Natural killer cell (primary cell): ENCODE data around the gene ZIM2. TPM values are rescaled to one million over a fixed set of nuclear protein-coding genes. Genes with fewer than 3 reads are reported as not detected.

ENCODE experiments used
- ATAC-seq, 3 donors: fragments of 150-1000 bp in 2 of 3; fragments of 200-7000 bp in 1 of 3; cut with Tn5 transposase; 1 replicate in 1 of 3; 2 replicates in 2 of 3; pipeline ENCODE4 v1.10.0; 2021; ENCODE audit warnings: mild to moderate bottlenecking in 2 of 3, moderate library complexity in 2 of 3
- DNase-seq, 2 donors: peaks; one replicate each; pipeline versions ENCODE4 v3.0.0 to v3.0.0-alpha.2; 2013 to 2021; ENCODE audit warnings: mixed read lengths in 1 of 2
- H3K27ac ChIP-seq: one replicate; pipeline ENCODE4 v1.5.1; 2013; ENCODE audit warnings: mild to moderate bottlenecking, low read length
- H3K27me3 ChIP-seq: one replicate; pipeline ENCODE4 v1.6.1; 2013; ENCODE audit warnings: low read length; ENCODE audit not compliant: control insufficient read depth, insufficient read depth
- H3K36me3 ChIP-seq: one replicate; pipeline ENCODE4 v1.6.1; 2013; ENCODE audit warnings: low read length; ENCODE audit not compliant: control insufficient read depth, insufficient read depth
- H3K4me1 ChIP-seq: one replicate; pipeline ENCODE4 v1.6.1; 2013; ENCODE audit warnings: low read length; ENCODE audit not compliant: control insufficient read depth, insufficient read depth
- H3K4me3 ChIP-seq: one replicate; pipeline ENCODE4 v1.5.1; 2013; ENCODE audit warnings: low read length
- H3K9me3 ChIP-seq: one replicate; pipeline ENCODE4 v1.6.1; 2013; ENCODE audit warnings: low read length; ENCODE audit not compliant: control insufficient read depth, insufficient read depth
- H3K27ac Mint-ChIP-seq, 2 donors: one replicate each; pipeline ENCODE4 v1.8.0; 2022; ENCODE audit warnings: mild to moderate bottlenecking in 2 of 2, mixed read lengths in 2 of 2, moderate library complexity in 1 of 2
- H3K27me3 Mint-ChIP-seq, 2 donors: one replicate each; pipeline ENCODE4 v1.8.0; 2022; ENCODE audit warnings: low read depth in 2 of 2, mixed read lengths in 2 of 2
- H3K36me3 Mint-ChIP-seq: one replicate; pipeline ENCODE4 v1.8.0; 2022; ENCODE audit warnings: mixed read lengths
- H3K4me1 Mint-ChIP-seq, 2 donors: one replicate each; pipeline ENCODE4 v1.8.0; 2022; ENCODE audit warnings: mixed read lengths in 2 of 2
- H3K4me3 Mint-ChIP-seq: one replicate; pipeline ENCODE4 v1.8.0; 2022; ENCODE audit warnings: mild to moderate bottlenecking, moderate library complexity, mixed read lengths
- H3K9me3 Mint-ChIP-seq, 2 donors: one replicate each; pipeline ENCODE4 v1.8.0; 2022; ENCODE audit warnings: mixed read lengths in 2 of 2
- WGBS: methylation state at CpG from one replicate; pipeline ENCODE4 v1.1.7; 2013; ENCODE audit warnings: missing lambda C conversion rate; ENCODE audit not compliant: insufficient coverage; 5-methylcytosine and 5-hydroxymethylcytosine counted together
- intact Hi-C: fragments of 100-400 bp; cut with micrococcal nuclease; formaldehyde crosslinking; loops from one replicate; pipeline ENCODE4 v1.14.2; 2022
- total RNA-seq, 4 donors: library from RNA; stranded (reverse); fragments of 120-200 nt in 1 of 4; gene quantifications; one replicate each; pipeline versions ENCODE4 v1.2.3 to v1.2.4, GENCODE V29; 2013 to 2022
- TF ChIP-seq, protein P1 (sequence below): fragments of 200-600 bp; IDR thresholded peaks from one replicate; pipeline ENCODE4 v1.8.0; 2022; ENCODE audit warnings: antibody characterized with exemption

The ZIM2 gene
- total RNA-seq, 3 donors from 2014 or later (not counting 1 experiment from before 2014, with no cell fraction given): not detected

DNA sequence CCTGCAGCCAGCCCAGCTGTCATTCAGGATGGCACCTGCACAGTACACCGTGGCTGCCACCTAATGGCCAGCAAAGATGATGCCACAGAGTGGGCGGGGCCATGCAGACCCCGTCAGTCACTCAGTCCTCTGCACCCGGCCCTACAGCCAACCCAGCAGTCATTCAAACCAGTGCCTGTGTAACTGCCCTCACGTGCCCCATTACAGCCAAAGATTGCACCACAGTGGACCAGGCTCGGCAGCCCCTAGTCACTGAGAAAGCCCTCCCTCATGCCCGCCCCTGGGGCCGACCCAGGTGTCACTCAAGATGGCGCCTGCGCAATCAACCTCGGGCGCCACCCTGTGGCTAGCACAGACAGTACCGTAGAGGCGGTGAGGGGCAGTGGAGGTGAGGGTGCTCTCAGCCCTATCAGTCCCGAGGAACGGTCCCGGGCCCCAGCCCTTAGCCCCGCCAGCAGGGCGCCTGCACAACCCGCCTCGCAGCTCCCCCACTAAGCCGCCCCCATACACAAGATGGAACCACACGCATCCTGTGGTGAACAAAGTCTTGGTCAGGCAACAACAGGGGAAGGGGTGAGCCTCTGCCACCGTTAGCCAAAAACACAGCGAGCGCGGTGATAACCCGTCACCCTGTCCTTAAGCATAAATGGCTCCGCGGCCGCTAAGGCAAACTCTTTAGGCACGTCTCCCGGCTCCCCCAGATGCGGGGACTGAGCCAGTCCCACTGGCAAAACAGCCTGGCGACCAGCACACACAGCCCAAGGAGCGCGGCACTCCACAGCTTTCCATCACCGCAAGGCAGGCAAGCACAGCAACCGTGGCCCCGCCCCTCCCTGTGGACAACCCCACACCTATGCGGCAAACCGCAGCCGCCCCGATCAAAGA, 2.3 kb downstream of the ZIM2 start:
- DNase-seq (no peak), ATAC-seq (no peak)
- H3K36me3 ChIP-seq: no peaks in the 10 kb centered on the region
- H3K4me1 ChIP-seq: peaks cover 10% of the 10 kb centered on the region
- peaks cover 15% of the 10 kb centered on the region in 2 donors for H3K9me3 Mint-ChIP-seq
- no peak overlapping the region for H3K4me3 ChIP-seq
- peaks cover 28% of the 10 kb centered on the region for H3K36me3 Mint-ChIP-seq
- peaks cover 0 to 4% of the 10 kb centered on the region in 2 donors for H3K27me3 Mint-ChIP-seq
- H3K9me3 ChIP-seq: peaks cover 57% of the 10 kb centered on the region
- H3K4me1 Mint-ChIP-seq: peaks cover 6 to 9% of the 10 kb centered on the region in 2 donors
- H3K27ac Mint-ChIP-seq: no peak overlapping the region
- TF ChIP-seq, protein P1, sequence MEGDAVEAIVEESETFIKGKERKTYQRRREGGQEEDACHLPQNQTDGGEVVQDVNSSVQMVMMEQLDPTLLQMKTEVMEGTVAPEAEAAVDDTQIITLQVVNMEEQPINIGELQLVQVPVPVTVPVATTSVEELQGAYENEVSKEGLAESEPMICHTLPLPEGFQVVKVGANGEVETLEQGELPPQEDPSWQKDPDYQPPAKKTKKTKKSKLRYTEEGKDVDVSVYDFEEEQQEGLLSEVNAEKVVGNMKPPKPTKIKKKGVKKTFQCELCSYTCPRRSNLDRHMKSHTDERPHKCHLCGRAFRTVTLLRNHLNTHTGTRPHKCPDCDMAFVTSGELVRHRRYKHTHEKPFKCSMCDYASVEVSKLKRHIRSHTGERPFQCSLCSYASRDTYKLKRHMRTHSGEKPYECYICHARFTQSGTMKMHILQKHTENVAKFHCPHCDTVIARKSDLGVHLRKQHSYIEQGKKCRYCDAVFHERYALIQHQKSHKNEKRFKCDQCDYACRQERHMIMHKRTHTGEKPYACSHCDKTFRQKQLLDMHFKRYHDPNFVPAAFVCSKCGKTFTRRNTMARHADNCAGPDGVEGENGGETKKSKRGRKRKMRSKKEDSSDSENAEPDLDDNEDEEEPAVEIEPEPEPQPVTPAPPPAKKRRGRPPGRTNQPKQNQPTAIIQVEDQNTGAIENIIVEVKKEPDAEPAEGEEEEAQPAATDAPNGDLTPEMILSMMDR: no peak
- H3K4me3 Mint-ChIP-seq: no peak overlapping the region
- 52% methylated on average over 44 of the region's 44 CpGs for WGBS
- intact Hi-C loops: no loop called here
- H3K27me3 ChIP-seq: peaks cover 2% of the 10 kb centered on the region
- H3K27ac ChIP-seq: no peak overlapping the region

DNA sequence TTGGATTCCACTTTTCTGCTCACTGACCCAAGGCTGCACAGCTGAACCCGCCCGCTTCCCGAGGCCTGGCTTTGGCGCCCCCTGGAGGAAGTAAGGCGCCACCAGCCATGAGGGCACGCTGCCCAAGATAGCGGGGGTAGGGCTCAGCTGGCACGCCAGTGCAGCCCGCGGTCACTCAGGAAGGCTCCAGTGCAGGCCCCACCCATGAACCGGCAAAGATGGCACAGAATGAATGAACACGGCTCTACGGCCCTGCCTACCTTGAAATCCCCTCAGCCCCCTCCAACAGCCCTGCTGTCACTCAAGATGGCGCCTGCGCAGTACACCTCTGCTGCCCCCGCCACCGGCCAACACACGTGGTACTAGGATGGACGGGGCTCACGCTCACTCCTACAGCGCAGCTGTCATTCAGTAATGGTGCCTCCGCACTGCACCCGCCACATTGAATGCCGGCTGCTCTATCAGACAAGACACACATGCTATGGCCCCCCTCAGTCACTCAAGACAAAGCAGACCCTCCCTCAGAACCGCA, 3.0 kb downstream of the ZIM2 start:
- WGBS: 49% methylated on average over 25 of the region's 25 CpGs
- ATAC-seq: no peak
- Mint-ChIP-seq H3K9me3 (peaks cover 15% of the 10 kb centered on the region in 2 donors), H3K36me3 (peaks cover 28% of the 10 kb centered on the region), H3K27ac (no peak overlapping the region), H3K4me3 (no peak overlapping the region), H3K27me3 (peaks cover 0 to 4% of the 10 kb centered on the region in 2 donors), H3K4me1 (peaks cover 6 to 9% of the 10 kb centered on the region in 2 donors)
- H3K9me3 ChIP-seq: peaks cover 57% of the 10 kb centered on the region
- TF ChIP-seq, protein P1: no peak
- H3K4me1 ChIP-seq: peaks cover 10% of the 10 kb centered on the region
- H3K4me3 ChIP-seq: no peak overlapping the region
- intact Hi-C loops: no loop called here
- H3K27me3 ChIP-seq: peaks cover 2% of the 10 kb centered on the region
- no peak overlapping the region for H3K27ac ChIP-seq
- DNase-seq: no peak
- no peaks in the 10 kb centered on the region for H3K36me3 ChIP-seq

DNA sequence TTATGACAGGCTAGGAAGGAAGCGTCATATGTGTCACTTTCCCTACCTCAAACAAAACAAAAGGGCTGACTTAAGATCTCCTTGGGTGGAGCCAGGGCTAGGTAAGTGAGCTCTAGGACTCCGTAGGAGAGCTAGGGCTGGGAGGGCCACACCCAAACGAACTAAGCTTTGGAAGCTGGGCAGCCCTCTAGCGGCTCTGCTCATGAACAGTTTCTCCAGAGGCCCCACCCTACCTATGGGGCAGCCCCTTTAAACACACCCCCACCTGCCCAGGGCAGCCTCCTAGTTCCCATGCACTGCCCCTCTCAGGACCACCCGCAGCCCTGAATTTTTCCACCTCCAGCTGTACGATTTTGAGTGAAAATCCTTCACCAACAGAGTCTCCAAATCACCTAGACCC, 3.5 kb downstream of the ZIM2 start:
- intact Hi-C loops: no loop called here
- Histone ChIP-seq H3K4me1 (peaks cover 10% of the 10 kb centered on the region), H3K27me3 (peaks cover 2% of the 10 kb centered on the region), H3K9me3 (peaks cover 57% of the 10 kb centered on the region), H3K36me3 (no peaks in the 10 kb centered on the region), H3K4me3 (no peak overlapping the region), H3K27ac (no peak overlapping the region)
- H3K27ac Mint-ChIP-seq: no peak overlapping the region
- H3K9me3 Mint-ChIP-seq: peaks cover 18% of the 10 kb centered on the region in 2 donors
- H3K27me3 Mint-ChIP-seq: peaks cover 0 to 4% of the 10 kb centered on the region in 2 donors
- no peak overlapping the region for H3K4me3 Mint-ChIP-seq
- ATAC-seq (no peak), DNase-seq (no peak)
- WGBS: 53% methylated on average over 5 of the region's 6 CpGs
- TF ChIP-seq, protein P1: no peak
- peaks cover 6 to 9% of the 10 kb centered on the region in 2 donors for H3K4me1 Mint-ChIP-seq
- H3K36me3 Mint-ChIP-seq: peaks cover 28% of the 10 kb centered on the region
